Lower leg skin (tissue), 4 donors: ENCODE measurements around the gene HOXB1. TPM values are rescaled to one million over a fixed set of nuclear protein-coding genes. Genes with fewer than 3 reads are reported as not detected.

Experiments used
- DNase-seq, 2 donors: peaks; one replicate each; pipeline ENCODE4 v3.0.0-alpha.2; 2019; ENCODE audit warnings: low spot score in 2 of 2
- H3K4me3 ChIP-seq: fragments of 200-600 bp; sonication (generic); 2 replicates; pipeline ENCODE4 v1.5.1; 2017; ENCODE audit warnings: mild to moderate bottlenecking, low read depth; ENCODE audit not compliant: poor library complexity, severe bottlenecking
- CTCF ChIP-seq, 3 donors: fragments of 450-650 bp; IDR thresholded peaks; one replicate each; pipeline ENCODE4 v1.5.1; 2016; ENCODE audit warnings: antibody characterized with exemption in 3 of 3, mild to moderate bottlenecking in 3 of 3, moderate library complexity in 2 of 3
- POLR2A ChIP-seq, 2 donors: fragments of 450-650 bp; IDR thresholded peaks; one replicate each; pipeline ENCODE4 v1.6.1; 2016 to 2017; ENCODE audit warnings: antibody characterized with exemption in 2 of 2, mild to moderate bottlenecking in 1 of 2, moderate library complexity in 1 of 2
- WGBS, 2 donors: methylation state at CpG; one replicate each; pipeline ENCODE4 v1.1.5; 2018; 5-methylcytosine and 5-hydroxymethylcytosine counted together
- intact Hi-C: fragments of 100-400 bp; cut with DNase I; formaldehyde crosslinking; loops from one replicate; pipeline ENCODE4 v1.15.0; 2023; ENCODE audit warnings: low total_unique reads
- total RNA-seq, 4 donors: library from RNA; depleted of rRNA; stranded (reverse); fragments of >200 nt; gene quantifications; one replicate each; pipeline ENCODE4 v1.1.0, GENCODE V29; 2016

HOXB1 gene
- total RNA-seq = under 1 TPM in 2 of 4 donors, not detected in 2; 0.19 to 0.52 TPM

- TF ChIP-seq POLR2A (IDR thresholded peaks at IDR 0.05) (no peak), CTCF (IDR thresholded peaks at IDR 0.05) (no peak)
- intact Hi-C loops = no loop called here
- WGBS, 2 donors = 84 to 94% methylated on average over 15 of the region's 15 CpGs
- no peak within 1 kb of the TSS for H3K4me3 ChIP-seq
- no peak for DNase-seq
Measured at GRCh38 chr17:48530887-48531272, at the start of gene HOXB1. TSS of gene HOXB1 (minus strand) at chr17:48531011. CDS start at chr17:48530904, 107 bp downstream.

GRCh38 chr17:48579760-48580554 is 49.1 kb upstream of the HOXB1 start:
- no peak overlapping the region for H3K4me3 ChIP-seq
- 74 to 78% methylated on average over 26 of the region's 26 CpGs for WGBS, 2 donors
- TF ChIP-seq POLR2A (IDR thresholded peaks at IDR 0.05) = no peak
- TF ChIP-seq CTCF (IDR thresholded peaks at IDR 0.05) = no peak
- DNase-seq = no peak
- intact Hi-C loops = no loop called here

GRCh38 chr17:48579471-48579759 is 48.6 kb upstream of the HOXB1 start:
- no peak overlapping the region for H3K4me3 ChIP-seq
- no peak for TF ChIP-seq CTCF (IDR thresholded peaks at IDR 0.05)
- no peak for TF ChIP-seq POLR2A (IDR thresholded peaks at IDR 0.05)
- 68 to 73% methylated on average over 7 of the region's 7 CpGs for WGBS, 2 donors
- intact Hi-C loops = no loop called here
- DNase-seq = no peak

GRCh38 chr17:48578616-48579470 is 48.0 kb upstream of the HOXB1 start:
- no peak for TF ChIP-seq CTCF (IDR thresholded peaks at IDR 0.05)
- TF ChIP-seq POLR2A (IDR thresholded peaks at IDR 0.05) = no peak
- DNase-seq = no peak
- intact Hi-C loops = no loop called here
- WGBS, 2 donors = 21 to 27% methylated on average over 41 to 43 of the region's 43 CpGs
- peak overlapping the region; percentile 31 for H3K4me3 ChIP-seq

GRCh38 chr17:48577946-48578615 is 47.3 kb upstream of the HOXB1 start, which contains the start of gene HOXB4:
TSS of gene HOXB4 (minus strand) at chr17:48578350. CDS start at chr17:48578319, 31 bp downstream.
- DNase-seq = peak; percentile 91 to 98
- intact Hi-C loops = no loop called here
- 0 to 1% methylated on average over 23 to 31 of the region's 58 CpGs for WGBS, 2 donors
- peak within 1 kb of the TSS; percentile 31 for H3K4me3 ChIP-seq
- TF ChIP-seq POLR2A (IDR thresholded peaks at IDR 0.05) (no peak), CTCF (IDR thresholded peaks at IDR 0.05) (no peak)
